Breast epithelium (tissue), 4 donors: ENCODE measurements around the gene CPAMD8. TPM values are rescaled to one million over a fixed set of nuclear protein-coding genes. Genes with fewer than 3 reads are reported as not detected.
A peak's percentile ranks its signal among the peaks of the same experiment; 100 is the strongest.

Source experiments
- DNase-seq, 2 donors: peaks; one replicate each; pipeline ENCODE4 v3.0.0-alpha.2; 2019; ENCODE audit warnings: low spot score in 2 of 2
- H3K27ac ChIP-seq, 2 donors: fragments of 200-600 bp; sonication (generic) in 1 of 2; one replicate each; pipeline ENCODE4 v1.5.1; 2016 to 2019; ENCODE audit warnings: mild to moderate bottlenecking in 1 of 2
- H3K27me3 ChIP-seq, 2 donors: fragments of 200-600 bp; sonication (generic) in 1 of 2; one replicate each; pipeline versions ENCODE4 v1.5.1 to v1.6.0; 2017 to 2019; ENCODE audit warnings: control low read depth in 1 of 2, mild to moderate bottlenecking in 1 of 2
- H3K36me3 ChIP-seq: fragments of 200-600 bp; one replicate; pipeline ENCODE4 v1.5.1; 2019
- H3K4me1 ChIP-seq, 2 donors: fragments of 200-600 bp; sonication (generic); one replicate each; pipeline ENCODE4 v1.5.1; 2016 to 2019; ENCODE audit warnings: control low read depth in 1 of 2
- H3K4me3 ChIP-seq, 3 donors: fragments of 200-600 bp; sonication (generic); 1 replicate in 2 of 3; 2 replicates in 1 of 3; pipeline ENCODE4 v1.5.1; 2016 to 2019; ENCODE audit warnings: mild to moderate bottlenecking in 3 of 3, moderate library complexity in 2 of 3
- H3K9me3 ChIP-seq, 2 donors: fragments of 200-600 bp; sonication (generic) in 1 of 2; one replicate each; pipeline ENCODE4 v1.5.1; 2016 to 2019; ENCODE audit warnings: control low read depth in 1 of 2
- POLR2A ChIP-seq: fragments of 450-650 bp; IDR thresholded peaks from one replicate; pipeline ENCODE4 v1.6.1; 2016; ENCODE audit warnings: antibody characterized with exemption, mild to moderate bottlenecking, moderate library complexity
- POLR2AphosphoS5 ChIP-seq, 3 donors: sonication (generic); formaldehyde crosslinking; IDR thresholded peaks; one replicate each; pipeline ENCODE4 v1.6.1; 2017; ENCODE audit warnings: antibody characterized with exemption in 3 of 3
- intact Hi-C: fragments of 100-400 bp; cut with DNase I; formaldehyde crosslinking; loops from one replicate; pipeline ENCODE4 v1.15.1; 2023; ENCODE audit warnings: low total_unique reads
- total RNA-seq, 3 donors: library from RNA; depleted of rRNA; stranded (reverse); fragments of >200 nt; gene quantifications; one replicate each; pipeline ENCODE4 v1.1.0, GENCODE V29; 2016
- TF ChIP-seq, protein P1 (sequence below), 3 donors: fragments of 450-650 bp; IDR thresholded peaks; one replicate each; pipeline ENCODE4 v1.5.1; 2016 to 2017; ENCODE audit warnings: antibody characterized with exemption in 3 of 3, mild to moderate bottlenecking in 3 of 3, moderate library complexity in 3 of 3

The CPAMD8 gene
- total RNA-seq, 3 donors from 2014 or later: 9.5 to 24.0 (median 20.2) TPM

DNA sequence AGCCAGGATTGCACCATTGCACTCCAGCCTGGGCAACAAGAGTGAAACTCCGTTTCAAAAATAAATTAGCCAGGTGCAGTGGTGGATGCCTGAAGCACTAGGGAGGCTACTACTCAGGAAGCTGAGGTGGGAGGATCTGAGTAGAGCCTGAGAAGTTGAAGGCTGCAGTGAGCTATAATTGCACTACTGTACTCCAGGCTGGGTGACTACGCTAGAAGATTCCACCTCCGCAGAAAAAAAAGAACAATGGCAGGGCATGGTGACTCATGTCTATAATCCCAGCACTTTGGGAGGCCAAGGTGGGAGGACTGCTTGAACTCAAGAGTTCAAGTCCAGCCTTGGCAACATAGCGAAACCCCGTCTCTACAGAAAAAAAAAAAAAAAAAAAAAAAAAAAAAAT is 28.1 kb upstream of the CPAMD8 start:
- no peak overlapping the region for H3K4me3 ChIP-seq
- H3K4me1 ChIP-seq: no peaks in the 10 kb centered on the region
- no peak overlapping the region for H3K27ac ChIP-seq
- H3K9me3 ChIP-seq: peaks cover 19 to 22% of the 10 kb centered on the region in 2 donors
- no peak for DNase-seq
- TF ChIP-seq, protein P1, sequence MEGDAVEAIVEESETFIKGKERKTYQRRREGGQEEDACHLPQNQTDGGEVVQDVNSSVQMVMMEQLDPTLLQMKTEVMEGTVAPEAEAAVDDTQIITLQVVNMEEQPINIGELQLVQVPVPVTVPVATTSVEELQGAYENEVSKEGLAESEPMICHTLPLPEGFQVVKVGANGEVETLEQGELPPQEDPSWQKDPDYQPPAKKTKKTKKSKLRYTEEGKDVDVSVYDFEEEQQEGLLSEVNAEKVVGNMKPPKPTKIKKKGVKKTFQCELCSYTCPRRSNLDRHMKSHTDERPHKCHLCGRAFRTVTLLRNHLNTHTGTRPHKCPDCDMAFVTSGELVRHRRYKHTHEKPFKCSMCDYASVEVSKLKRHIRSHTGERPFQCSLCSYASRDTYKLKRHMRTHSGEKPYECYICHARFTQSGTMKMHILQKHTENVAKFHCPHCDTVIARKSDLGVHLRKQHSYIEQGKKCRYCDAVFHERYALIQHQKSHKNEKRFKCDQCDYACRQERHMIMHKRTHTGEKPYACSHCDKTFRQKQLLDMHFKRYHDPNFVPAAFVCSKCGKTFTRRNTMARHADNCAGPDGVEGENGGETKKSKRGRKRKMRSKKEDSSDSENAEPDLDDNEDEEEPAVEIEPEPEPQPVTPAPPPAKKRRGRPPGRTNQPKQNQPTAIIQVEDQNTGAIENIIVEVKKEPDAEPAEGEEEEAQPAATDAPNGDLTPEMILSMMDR (IDR thresholded peaks at IDR 0.05): no peak
- TF ChIP-seq POLR2AphosphoS5 (IDR thresholded peaks at IDR 0.05) (no peak), POLR2A (no peak)
- H3K36me3 ChIP-seq: peaks cover 13% of the 10 kb centered on the region
- intact Hi-C loops: no loop called here
- H3K27me3 ChIP-seq: no peaks in the 10 kb centered on the region

DNA sequence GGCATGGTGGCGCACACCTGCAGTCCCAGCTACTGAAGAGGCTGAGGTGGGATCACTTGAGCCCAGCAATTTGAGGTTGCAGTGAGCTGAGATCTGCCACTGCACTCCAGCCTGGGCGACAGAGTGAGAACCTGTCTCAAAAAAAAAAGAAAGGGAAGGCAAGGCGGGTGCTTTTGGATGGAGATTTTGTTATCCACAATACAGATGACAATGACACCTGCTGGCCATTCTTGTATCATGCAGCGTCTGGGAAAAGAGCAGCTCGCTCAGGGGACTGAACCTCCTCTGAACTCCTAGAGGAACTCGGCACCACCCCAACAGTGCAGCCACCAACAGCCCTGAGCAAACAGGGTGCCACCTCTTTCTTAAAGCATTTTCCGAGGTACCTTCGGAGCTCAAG is 25.8 kb upstream of the CPAMD8 start:
- DNase-seq: no peak
- intact Hi-C loops: no loop called here
- TF ChIP-seq, protein P1 (IDR thresholded peaks at IDR 0.05): peak in 2 of 3 donors; percentile 40 to 58
- TF ChIP-seq POLR2A (no peak), POLR2AphosphoS5 (IDR thresholded peaks at IDR 0.05) (no peak)
- Histone ChIP-seq H3K4me3 (no peak overlapping the region), H3K36me3 (no peaks in the 10 kb centered on the region), H3K4me1 (no peaks in the 10 kb centered on the region), H3K27ac (no peak overlapping the region), H3K9me3 (no peaks in the 10 kb centered on the region), H3K27me3 (no peaks in the 10 kb centered on the region)

DNA sequence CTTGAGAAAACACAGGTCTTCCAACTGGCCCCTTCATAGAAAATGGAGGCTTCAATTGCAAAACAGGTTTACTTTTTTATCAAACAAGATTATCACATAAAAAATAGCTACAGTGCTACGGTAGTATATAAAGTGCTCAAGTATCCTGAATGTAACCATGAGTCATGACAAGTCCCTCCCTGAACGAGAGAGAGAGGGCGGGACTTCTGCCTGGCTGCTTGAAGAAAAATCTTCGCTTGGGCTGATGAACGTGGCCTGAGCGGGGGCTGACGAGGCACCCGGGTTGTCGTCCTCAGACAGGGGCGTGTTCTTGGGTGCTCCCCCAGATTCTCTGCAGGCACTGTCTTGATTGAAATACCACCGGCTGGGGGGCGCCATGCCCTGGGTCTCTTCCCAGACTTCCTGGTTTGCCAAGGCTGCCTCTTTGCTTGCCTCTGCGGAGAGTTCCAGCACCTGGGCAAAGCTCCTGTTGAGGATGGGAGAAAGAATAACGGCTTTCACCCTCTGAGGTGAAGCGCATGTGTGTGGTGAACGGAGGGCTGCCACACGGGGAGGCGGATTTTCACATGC is 23.2 kb upstream of the CPAMD8 start:
- intact Hi-C loops: no loop called here
- Histone ChIP-seq H3K4me1 (no peaks in the 10 kb centered on the region), H3K4me3 (no peak overlapping the region), H3K36me3 (no peaks in the 10 kb centered on the region), H3K27me3 (no peaks in the 10 kb centered on the region), H3K9me3 (no peaks in the 10 kb centered on the region), H3K27ac (no peak overlapping the region)
- no peak for DNase-seq
- TF ChIP-seq, protein P1 (IDR thresholded peaks at IDR 0.05): no peak
- TF ChIP-seq POLR2A (no peak), POLR2AphosphoS5 (IDR thresholded peaks at IDR 0.05) (no peak)

DNA sequence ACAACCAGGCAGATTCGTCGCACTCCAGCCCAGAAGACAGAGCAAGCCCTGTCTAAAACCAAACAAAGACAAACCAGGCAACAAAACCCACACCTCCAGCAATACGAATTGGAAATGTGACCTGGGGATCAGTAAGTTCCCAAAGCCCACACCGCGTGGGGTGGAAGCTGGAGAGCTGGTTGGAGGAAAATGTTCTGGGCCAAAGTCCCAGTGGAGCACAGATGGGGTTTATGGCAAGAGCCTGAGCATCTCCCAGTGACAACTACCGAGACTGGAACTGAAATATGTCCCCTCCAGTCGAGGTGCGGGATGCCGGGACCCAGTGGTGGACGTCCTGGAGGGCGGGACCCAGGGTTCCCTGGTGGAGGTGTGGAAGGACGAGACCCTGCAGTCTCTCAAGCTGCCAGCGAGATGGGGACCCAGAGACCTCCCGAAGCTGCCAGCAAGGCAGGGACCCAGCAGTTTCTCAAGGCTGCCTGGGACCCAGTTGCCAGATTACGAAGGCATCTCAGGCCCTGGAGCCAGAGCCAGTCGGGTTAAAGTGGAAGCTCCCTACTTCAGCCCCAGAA is 22.4 kb upstream of the CPAMD8 start:
- Histone ChIP-seq H3K27me3 (no peaks in the 10 kb centered on the region), H3K9me3 (no peaks in the 10 kb centered on the region), H3K4me3 (no peak overlapping the region), H3K27ac (no peak overlapping the region), H3K36me3 (no peaks in the 10 kb centered on the region), H3K4me1 (no peaks in the 10 kb centered on the region)
- intact Hi-C loops: no loop called here
- TF ChIP-seq POLR2A: no peak
- TF ChIP-seq POLR2AphosphoS5 (IDR thresholded peaks at IDR 0.05): no peak
- TF ChIP-seq, protein P1 (IDR thresholded peaks at IDR 0.05): no peak
- no peak for DNase-seq

DNA sequence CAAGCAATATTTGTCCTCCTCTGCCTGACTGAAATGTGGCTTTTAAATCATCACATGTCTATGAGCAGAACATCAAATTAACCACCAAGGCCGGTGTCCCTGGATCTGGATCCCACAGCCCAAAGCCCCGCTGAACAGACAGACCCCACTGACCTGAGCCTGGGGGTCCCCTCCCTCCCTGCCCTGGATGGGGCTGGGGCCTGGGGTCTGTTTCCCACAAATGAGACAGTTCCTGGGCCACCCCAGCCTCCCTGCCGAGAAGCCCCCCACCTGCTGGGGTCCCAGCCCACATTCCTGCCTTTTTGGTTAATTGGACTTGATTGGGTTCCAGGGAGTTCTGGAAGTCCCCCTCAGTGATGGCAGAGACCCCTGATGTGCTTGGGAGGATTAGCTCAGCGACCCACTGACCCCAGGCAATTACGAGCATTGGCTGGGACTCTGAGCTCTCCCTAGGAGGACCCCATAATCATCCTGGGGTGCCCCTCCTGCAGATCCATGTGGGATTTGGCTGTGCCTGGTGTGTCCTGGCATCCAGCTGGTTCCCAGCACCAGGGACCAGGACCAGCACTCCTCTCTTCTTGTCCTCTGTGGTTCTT is 19.4 kb upstream of the CPAMD8 start:
- H3K27me3 ChIP-seq: no peaks in the 10 kb centered on the region
- intact Hi-C loops: no loop called here
- TF ChIP-seq POLR2A: no peak
- no peak overlapping the region for H3K27ac ChIP-seq
- no peak for DNase-seq
- H3K4me1 ChIP-seq: no peaks in the 10 kb centered on the region
- no peak overlapping the region for H3K4me3 ChIP-seq
- no peaks in the 10 kb centered on the region for H3K36me3 ChIP-seq
- H3K9me3 ChIP-seq: no peaks in the 10 kb centered on the region
